ENCODE results near the gene PTPN7.

PTPN7 gene

DNA sequence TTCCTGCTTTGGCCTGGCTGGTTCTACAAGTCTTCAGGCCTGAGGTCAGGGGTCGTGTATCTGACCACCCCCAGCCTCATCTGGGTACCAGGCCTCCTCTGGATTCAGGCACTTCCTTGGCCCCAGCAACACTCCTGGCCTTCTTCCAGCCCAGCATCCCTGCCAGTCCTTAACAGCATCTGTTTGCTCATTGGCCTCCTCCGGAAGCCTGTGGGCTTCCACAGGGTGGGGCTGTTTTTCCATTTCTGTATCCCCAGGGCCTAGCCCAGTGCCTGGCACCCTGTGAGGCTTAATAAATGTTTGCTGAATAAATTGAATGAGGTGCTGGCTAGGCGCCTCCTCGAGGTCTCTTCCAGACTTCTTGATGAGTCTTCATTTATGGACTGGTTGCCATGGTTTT is 59.2 kb downstream of the PTPN7 start:
- no peak for DNase-seq

All from activated CD4-positive, alpha-beta T cell treated with anti-CD3 and anti-CD28 coated beads, Interleukin-2, amount 50 U/mL, for 4 hours (primary cell).